Neural cell (in vitro differentiated cells): ENCODE data around the gene TMEM167B.

ENCODE experiments used
- CTCF ChIP-seq: fragments of 450-650 bp; IDR thresholded peaks from 2 replicates; pipeline ENCODE4 v1.5.1; 2014; ENCODE audit warnings: antibody characterized with exemption, mild to moderate bottlenecking, moderate library complexity; ENCODE audit not compliant: poor library complexity, severe bottlenecking
- EZH2 ChIP-seq: fragments of 200-600, 300-800 bp; shearing (Covaris generic), sonication (generic); IDR thresholded peaks from 2 replicates; pipeline ENCODE4 v1.6.1; 2014; ENCODE audit warnings: antibody characterized with exemption, low read length, borderline replicate concordance, mild to moderate bottlenecking; ENCODE audit not compliant: insufficient read depth, poor library complexity, severe bottlenecking
- TAF1 ChIP-seq: IDR thresholded peaks from 2 replicates; pipeline ENCODE4 v1.6.1; 2012; ENCODE audit warnings: low read depth

DNA sequence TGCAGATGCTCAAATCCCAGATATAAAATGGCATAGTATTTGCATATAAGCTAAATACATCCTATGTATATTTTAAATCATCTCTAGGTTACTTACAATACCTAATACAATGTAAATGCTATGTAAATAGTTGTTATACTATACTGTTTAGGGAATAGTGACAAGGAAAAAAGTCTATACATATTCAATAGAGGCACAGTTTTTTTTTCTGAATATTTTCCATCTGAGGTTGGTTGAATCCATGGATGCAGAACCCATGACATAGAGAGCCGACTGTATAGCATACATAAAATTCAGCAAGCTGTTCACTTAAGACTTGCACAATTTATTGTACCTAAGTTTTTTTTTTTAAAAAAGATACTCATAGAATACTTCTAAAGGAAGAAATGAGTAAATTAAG is 21.3 kb upstream of the TMEM167B start:
- TF ChIP-seq EZH2 = no peak
- no peak for TF ChIP-seq CTCF
- TF ChIP-seq TAF1 = no peak
